GM18505 (cell line): ENCODE data around the gene MGAT4B.
A peak's percentile ranks its signal among the peaks of the same experiment; 100 is the strongest.
"Not testable (repeated sequence)": the region's sequence is repeated elsewhere in the genome, so short reads cannot be mapped to it uniquely, and the experiment has no call there.

ENCODE experiments used
- ATAC-seq: cut with Tn5 transposase; IDR thresholded peaks from one replicate; pipeline ENCODE4 v1.9.1; 2021; ENCODE audit not compliant: unreplicated experiment
- POLR2A ChIP-seq: IDR thresholded peaks from 4 replicates; pipeline ENCODE4 v1.6.1; 2011; ENCODE audit warnings: borderline replicate concordance; ENCODE audit not compliant: insufficient read depth, insufficient read length; ENCODE audit errors: extremely low read depth

The MGAT4B gene

GRCh38 chr5:179806250-179807048, at the start of gene MGAT4B:
Gene MGAT4B (minus strand): TSS chr5:179806866. CDS start chr5:179806583, 283 bp downstream.
- ATAC-seq: peak; percentile 57
- TF ChIP-seq POLR2A: peak; percentile 80

- no peak for ATAC-seq
- no peak for TF ChIP-seq POLR2A
Observed at GRCh38 chr5:179854356-179854755, 47.7 kb upstream of the MGAT4B start.

GRCh38 chr5:179852993-179853547, 46.4 kb upstream of the MGAT4B start:
- peak; percentile 5 for TF ChIP-seq POLR2A
- no peak for ATAC-seq

GRCh38 chr5:179841621-179842020, 35.0 kb upstream of the MGAT4B start:
- ATAC-seq: no peak
- TF ChIP-seq POLR2A: no peak

- no peak for ATAC-seq
- no peak for TF ChIP-seq POLR2A
Observed at GRCh38 chr5:179840766-179841165, 34.1 kb upstream of the MGAT4B start.

- TF ChIP-seq POLR2A: no peak
- ATAC-seq: no peak
Observed at GRCh38 chr5:179840321-179840720, 33.7 kb upstream of the MGAT4B start.

- no peak for TF ChIP-seq POLR2A
- no peak for ATAC-seq
Observed at GRCh38 chr5:179839328-179840256, 32.9 kb upstream of the MGAT4B start.

GRCh38 chr5:179837076-179838011, 30.7 kb upstream of the MGAT4B start:
- no peak for ATAC-seq
- no peak for TF ChIP-seq POLR2A

GRCh38 chr5:179836225-179837019, 29.8 kb upstream of the MGAT4B start:
- no peak for TF ChIP-seq POLR2A
- ATAC-seq: no peak

GRCh38 chr5:179834871-179835270, 28.2 kb upstream of the MGAT4B start:
- not testable (repeated sequence) for ATAC-seq

GRCh38 chr5:179834120-179834519, 27.5 kb upstream of the MGAT4B start:
- ATAC-seq: no peak
- TF ChIP-seq POLR2A: no peak

GRCh38 chr5:179833709-179834070, 27.0 kb upstream of the MGAT4B start:
- ATAC-seq: no peak
- no peak for TF ChIP-seq POLR2A

- no peak for TF ChIP-seq POLR2A
- ATAC-seq: no peak
Observed at GRCh38 chr5:179833056-179833708, 26.5 kb upstream of the MGAT4B start.
